Heart left ventricle (tissue), 16 donors: ENCODE data around the gene ALDH1L1. TPM values are rescaled to one million over a fixed set of nuclear protein-coding genes. Genes with fewer than 3 reads are reported as not detected.

ENCODE experiments used
- ATAC-seq, 4 donors: fragments of 200-7000 bp; cut with Tn5 transposase; one replicate each; pipeline ENCODE4 v1.9.1; 2020 to 2022; ENCODE audit warnings: moderate library complexity in 4 of 4, mild to moderate bottlenecking in 3 of 4, moderate number of reproducible peaks in 1 of 4
- DNase-seq, 5 donors: peaks; one replicate each; pipeline ENCODE4 v3.0.0-alpha.2; 2020
- H3K27ac ChIP-seq, 12 donors: fragments of 200-600 bp; sonication (generic) in 4 of 12; one replicate each; pipeline versions ENCODE4 v1.5.0 to v1.8.0; 2016 to 2022; ENCODE audit warnings: mild to moderate bottlenecking in 2 of 12
- H3K27me3 ChIP-seq, 9 donors: fragments of 200-600 bp; sonication (generic) in 2 of 9; one replicate each; pipeline versions ENCODE4 v1.5.1 to v1.8.0; 2016 to 2022; ENCODE audit warnings: mild to moderate bottlenecking in 3 of 9
- H3K36me3 ChIP-seq, 9 donors: fragments of 200-600 bp; sonication (generic) in 2 of 9; one replicate each; pipeline versions ENCODE4 v1.5.0 to v1.8.0; 2018 to 2022; ENCODE audit warnings: mild to moderate bottlenecking in 2 of 9
- H3K4me1 ChIP-seq, 12 donors: fragments of 200-600 bp; sonication (generic) in 4 of 12; one replicate each; pipeline versions ENCODE4 v1.5.0 to v1.8.0; 2016 to 2022; ENCODE audit warnings: mild to moderate bottlenecking in 3 of 12
- H3K4me3 ChIP-seq, 12 donors: fragments of 200-600 bp; sonication (generic) in 4 of 12; one replicate each; pipeline versions ENCODE4 v1.5.0 to v1.8.0; 2017 to 2022; ENCODE audit warnings: mild to moderate bottlenecking in 9 of 12, moderate library complexity in 4 of 12
- H3K9me3 ChIP-seq, 12 donors: fragments of 200-600 bp; sonication (generic) in 4 of 12; one replicate each; pipeline versions ENCODE4 v1.5.0 to v1.8.0; 2016 to 2022; ENCODE audit warnings: mild to moderate bottlenecking in 1 of 12
- POLR2A ChIP-seq, 2 donors: fragments of 450-650 bp; IDR thresholded peaks; one replicate each; pipeline ENCODE4 v1.6.1; 2017; ENCODE audit warnings: antibody characterized with exemption in 2 of 2, mild to moderate bottlenecking in 2 of 2, moderate library complexity in 2 of 2
- WGBS, 4 donors: extraction: QIAGEN DNeasy Blood & Tissue Kit in 2 of 4; methylation state at CpG; one replicate each; pipeline versions ENCODE4 v1.1.5 to v1.1.7; 2013 to 2018; 5-methylcytosine and 5-hydroxymethylcytosine counted together
- intact Hi-C, 10 donors: fragments of 100-400 bp; cut with DNase I; formaldehyde crosslinking; loops; one replicate each; pipeline versions ENCODE4 v1.11.1 to v1.14.2; 2022
- polyA plus RNA-seq, 2 donors: library from polyadenylated mRNA; stranded (reverse); fragments of 200-250 nt; gene quantifications; one replicate each; pipeline ENCODE4 v1.2.3, GENCODE V29; 2013
- total RNA-seq, 9 donors: library from RNA; depleted of rRNA in 2 of 9; stranded (reverse); fragments of >200 nt in 2 of 9; fragmentation: NEBNext Ultra II Directional in 3 of 9; extraction: Animal tissue kit (Norgen Biotek cat#: 25700) in 3 of 9; gene quantifications; one replicate each; pipeline versions ENCODE4 v1.1.0 to v1.2.4, GENCODE V29; 2016 to 2023
- TF ChIP-seq, protein P1 (sequence below), 12 donors: fragments of 200-600 bp; sonication (generic) in 4 of 12; IDR thresholded peaks; one replicate each; pipeline versions ENCODE4 v1.5.0 to v1.8.0; 2018 to 2022; ENCODE audit warnings: antibody characterized with exemption in 12 of 12, mild to moderate bottlenecking in 5 of 12
- donor health status: ischemic (EF 13 %, LVEDD 7.1; RV severe dilation, severe dysfunction).
- donor health status: healthy with polysubstance abuse.
- donor health status: DM: no; HTN: yes; CAD: no.
- donor health status: DM: no; HTN: no; CAD: no.
- donor health status: ischemic (EF 25% LVEDD 6.9; RV normal size, moderate dysfunction).
- donor health status: ischemic (EF 25% LVEDD 5.7; RV mildly dilated, moderate dysfunction).
- donor health status: healthy.
- donor health status: DM: yes; HTN: yes; CAD: no.
- donor health status: ischemic (EF 35%, LVEDD 5.7; RV mildly dilated, moderate dysfunction).
- donor health status: nonischemic (EF 11% LVEDD 7.7; RV severe dilation, severe dysfunction).
- donor health status: DM: yes; HTN: yes; CAD: no.
- donor health status: PGD.
- donor health status: ischemic (EF 29% LVEDD 5.4; RV normal size, mild dysfunction).
- donor health status: nonischemic (EF 23%, LVEDD 6.1; RV moderate dilation, normal function).

Gene ALDH1L1
- total and polyA plus RNA-seq, 11 donors = 13.4 to 74.1 (median 29.0) TPM

DNA sequence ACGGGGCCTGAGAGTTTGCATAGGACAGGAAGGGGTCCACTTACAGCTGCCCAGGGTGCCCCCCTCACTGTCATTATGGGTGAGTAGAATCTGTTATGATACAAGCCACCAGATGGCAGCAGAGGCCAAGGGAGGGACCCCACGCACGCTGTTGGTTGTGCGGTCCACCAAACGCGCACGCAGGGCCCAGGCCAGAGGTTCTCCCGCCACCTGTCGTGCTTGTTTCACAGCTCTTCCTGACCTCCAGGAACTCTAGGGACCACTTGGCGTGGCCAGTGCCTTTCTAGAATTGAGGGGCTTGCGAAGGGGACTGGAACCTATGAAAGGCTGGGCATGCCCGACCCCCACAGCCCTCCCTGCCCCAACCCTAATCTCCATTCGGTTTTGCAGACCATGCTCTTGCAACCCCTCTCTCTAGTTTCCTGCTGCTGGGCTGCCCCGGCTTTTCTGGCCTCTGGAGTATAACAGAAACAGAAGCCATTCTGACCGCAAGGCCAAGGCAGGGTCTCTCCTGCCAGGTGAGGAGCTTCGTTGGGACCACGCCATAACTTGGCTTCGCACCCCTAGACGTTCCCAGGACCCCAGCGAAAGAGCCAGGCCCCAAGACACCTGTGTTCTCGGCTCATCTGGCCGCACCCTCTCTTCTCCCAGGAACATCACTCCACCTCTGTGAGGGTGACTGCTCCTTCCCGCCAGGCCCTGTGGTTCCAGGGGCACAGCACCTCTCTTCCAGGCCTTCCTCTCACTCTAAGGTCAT lies 46.0 kb downstream of the ALDH1L1 start:
- WGBS, 4 donors = 43 to 48% (median 47%) methylated on average over 22 to 23 of the region's 23 CpGs
- peaks cover 0 to 23% (median 0%) of the 10 kb centered on the region in 9 donors for H3K36me3 ChIP-seq

DNA sequence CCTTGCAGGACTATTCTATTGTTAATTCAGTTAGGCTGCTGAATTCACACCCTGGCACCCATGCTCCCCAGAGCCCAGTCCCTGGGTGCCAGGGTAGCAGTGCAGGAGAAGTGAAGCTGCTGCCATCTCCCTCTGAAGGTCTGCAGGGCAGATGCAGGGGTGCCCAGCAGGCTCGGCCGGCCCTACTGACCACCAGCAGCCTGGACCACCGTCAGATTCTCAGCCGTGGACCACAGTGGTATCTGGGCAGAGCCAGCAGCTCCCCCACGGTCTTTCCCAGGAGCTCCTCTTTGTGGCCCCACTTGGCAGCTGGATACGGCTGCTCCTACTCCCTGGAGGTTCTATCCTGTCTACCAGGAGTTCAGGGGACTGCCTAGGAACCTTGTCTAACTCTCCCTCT lies 46.8 kb downstream of the ALDH1L1 start:
- no peaks in the 10 kb centered on the region for H3K27me3 ChIP-seq
- peaks cover 0 to 25% (median 0%) of the 10 kb centered on the region in 9 donors for H3K36me3 ChIP-seq
- intact Hi-C loops = loop anchor here (1.0 to 10.0 kb wide), 12 partner anchors 64 to 259 kb away; partner anchors contain the start of gene CFAP100 (in 1 of the 10)
- 62 to 71% (median 68%) methylated on average over 6 of the region's 6 CpGs; no CpG with 5 or more reads in 1 of the 4 donors for WGBS, 4 donors
- peaks cover 0 to 3% (median 0%) of the 10 kb centered on the region in 12 donors for H3K4me1 ChIP-seq
- no peaks in the 10 kb centered on the region for H3K9me3 ChIP-seq
- ATAC-seq = no peak
- no peak for TF ChIP-seq POLR2A (IDR thresholded peaks at IDR 0.05)
- TF ChIP-seq, protein P1, sequence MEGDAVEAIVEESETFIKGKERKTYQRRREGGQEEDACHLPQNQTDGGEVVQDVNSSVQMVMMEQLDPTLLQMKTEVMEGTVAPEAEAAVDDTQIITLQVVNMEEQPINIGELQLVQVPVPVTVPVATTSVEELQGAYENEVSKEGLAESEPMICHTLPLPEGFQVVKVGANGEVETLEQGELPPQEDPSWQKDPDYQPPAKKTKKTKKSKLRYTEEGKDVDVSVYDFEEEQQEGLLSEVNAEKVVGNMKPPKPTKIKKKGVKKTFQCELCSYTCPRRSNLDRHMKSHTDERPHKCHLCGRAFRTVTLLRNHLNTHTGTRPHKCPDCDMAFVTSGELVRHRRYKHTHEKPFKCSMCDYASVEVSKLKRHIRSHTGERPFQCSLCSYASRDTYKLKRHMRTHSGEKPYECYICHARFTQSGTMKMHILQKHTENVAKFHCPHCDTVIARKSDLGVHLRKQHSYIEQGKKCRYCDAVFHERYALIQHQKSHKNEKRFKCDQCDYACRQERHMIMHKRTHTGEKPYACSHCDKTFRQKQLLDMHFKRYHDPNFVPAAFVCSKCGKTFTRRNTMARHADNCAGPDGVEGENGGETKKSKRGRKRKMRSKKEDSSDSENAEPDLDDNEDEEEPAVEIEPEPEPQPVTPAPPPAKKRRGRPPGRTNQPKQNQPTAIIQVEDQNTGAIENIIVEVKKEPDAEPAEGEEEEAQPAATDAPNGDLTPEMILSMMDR (IDR thresholded peaks at IDR 0.05) = no peak
- H3K27ac ChIP-seq = no peak overlapping the region
- peak in 2 of 5 donors; percentile 15 to 51 for DNase-seq
- no peak overlapping the region for H3K4me3 ChIP-seq

More for the DNA sequence above, 46.0 kb downstream of the ALDH1L1 start:
- Histone ChIP-seq H3K27me3 (no peaks in the 10 kb centered on the region), H3K4me3 (no peak overlapping the region), H3K27ac (no peak overlapping the region), H3K9me3 (no peaks in the 10 kb centered on the region), H3K4me1 (peaks cover 0 to 3% (median 0%) of the 10 kb centered on the region in 12 donors)
- TF ChIP-seq POLR2A (IDR thresholded peaks at IDR 0.05) = no peak
- TF ChIP-seq, protein P1 (IDR thresholded peaks at IDR 0.05) = peak; percentile 62 to 89 (median 82)
- DNase-seq = peak; percentile 54 to 81 (median 58)
- intact Hi-C loops = loop anchor here (1.0 to 10.0 kb wide), 12 partner anchors 63 to 258 kb away; partner anchors contain the start of gene CFAP100 (in 1 of the 10)
- ATAC-seq = peak; percentile 60 to 86 (median 77)

DNA sequence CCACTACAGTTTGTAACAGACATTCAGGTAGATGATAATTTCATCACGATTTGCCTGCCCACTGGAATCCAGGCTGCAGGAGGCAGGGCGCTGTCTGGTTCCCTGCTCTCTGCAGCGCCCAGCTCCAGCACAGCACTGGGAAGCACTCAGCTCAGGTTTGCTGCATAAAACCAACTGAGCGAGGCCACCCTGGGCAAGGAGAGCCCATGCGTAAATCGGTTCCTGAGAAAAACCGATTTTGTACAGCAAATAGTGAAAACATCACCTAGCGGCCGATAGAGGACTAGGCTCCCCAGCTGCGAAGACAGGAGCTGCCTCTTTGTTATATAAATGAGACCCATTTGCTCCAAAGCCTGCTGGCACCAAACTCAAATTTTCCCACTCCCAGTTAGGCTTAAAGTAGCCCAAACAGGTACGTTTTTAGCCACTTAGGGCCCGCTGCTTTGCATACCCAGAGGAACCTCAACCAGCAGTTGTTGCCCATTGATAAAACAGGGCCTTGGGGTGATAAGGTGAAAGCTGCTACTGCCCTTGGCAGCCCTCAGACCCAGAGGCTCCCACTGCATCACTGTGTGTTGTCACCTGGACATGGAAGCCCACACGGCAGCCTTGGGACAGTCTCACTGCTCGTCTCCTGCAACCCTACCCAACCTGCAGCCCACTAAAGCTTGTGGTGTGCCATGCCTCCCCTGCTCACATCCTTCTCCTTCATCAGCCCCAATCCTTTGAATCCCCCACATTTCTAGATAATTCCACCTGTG lies 47.5 kb downstream of the ALDH1L1 start:
- Histone ChIP-seq H3K27me3 (no peaks in the 10 kb centered on the region), H3K9me3 (no peaks in the 10 kb centered on the region), H3K4me3 (no peak overlapping the region), H3K27ac (no peak overlapping the region), H3K4me1 (peaks cover 0 to 3% (median 0%) of the 10 kb centered on the region in 12 donors), H3K36me3 (peaks cover 0 to 25% (median 0%) of the 10 kb centered on the region in 9 donors)
- DNase-seq (peak in 2 of 5 donors; percentile 13 to 22), ATAC-seq (no peak)
- intact Hi-C loops = loop anchor here in 9 of 10 donors (2.0 to 10.0 kb wide), 8 partner anchors 64 to 259 kb away; partner anchors contain the start of gene CFAP100 (in 1 of the 9)
- TF ChIP-seq POLR2A (IDR thresholded peaks at IDR 0.05) = no peak
- TF ChIP-seq, protein P1 (IDR thresholded peaks at IDR 0.05) = no peak
- 63 to 71% (median 68%) methylated on average over 14 of the region's 14 CpGs for WGBS, 4 donors
